ENCODE results near the gene PACRG. TPM values are rescaled to one million over a fixed set of nuclear protein-coding genes. Genes with fewer than 3 reads are reported as not detected.

The PACRG gene
- total RNA-seq, 2 donors from 2014 or later, result 1.7 TPM; not detected in 1

DNA sequence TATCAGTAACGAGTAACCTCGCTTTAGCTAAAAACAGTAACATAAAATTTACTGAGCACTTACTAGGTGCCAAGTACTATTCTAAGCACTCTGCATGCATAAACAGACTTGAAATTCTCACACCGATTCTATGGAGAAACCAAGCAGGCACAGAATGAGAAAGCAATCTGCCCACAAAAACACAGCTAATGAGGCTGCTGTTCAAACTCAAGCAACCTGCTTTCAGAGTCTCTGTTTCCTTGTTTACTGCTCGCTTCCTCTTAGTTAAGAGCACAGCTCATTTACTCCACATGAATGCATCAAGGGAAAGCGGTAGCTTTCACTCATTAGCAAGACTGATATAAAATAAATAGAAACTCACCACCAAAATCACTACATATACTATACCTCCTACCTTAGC lies 37.6 kb upstream of the PACRG start:
- DNase-seq, result no peak
- Histone ChIP-seq H3K9ac (ENCODE audit: low read depth in 2 of 2, low read length in 2 of 2) (no peak overlapping the region), H3K4me3 (no peak overlapping the region), H3K9me3 (no peaks in the 10 kb centered on the region), H3K27ac (no peak overlapping the region), H3K4me1 (no peaks in the 10 kb centered on the region), H3K36me3 (no peaks in the 10 kb centered on the region), H3K27me3 (no peaks in the 10 kb centered on the region)
- intact Hi-C loops (cut with DNase I), result no loop called here
- no peak for TF ChIP-seq CTCF (IDR thresholded peaks at IDR 0.05)

GRCh38 chr6:162697872-162698403 lies 29.8 kb upstream of the PACRG start:
- H3K27me3 ChIP-seq, result no peaks in the 10 kb centered on the region
- intact Hi-C loops (cut with DNase I), result no loop called here
- no peak overlapping the region for H3K4me3 ChIP-seq
- no peak overlapping the region for H3K9ac ChIP-seq (ENCODE audit: low read depth in 2 of 2, low read length in 2 of 2)
- H3K27ac ChIP-seq, result no peak overlapping the region
- H3K9me3 ChIP-seq, result no peaks in the 10 kb centered on the region
- no peaks in the 10 kb centered on the region for H3K4me1 ChIP-seq
- no peak for DNase-seq
- no peak for TF ChIP-seq CTCF (IDR thresholded peaks at IDR 0.05)
- H3K36me3 ChIP-seq, result no peaks in the 10 kb centered on the region

GRCh38 chr6:162698440-162698839 lies 29.3 kb upstream of the PACRG start:
- H3K9me3 ChIP-seq, result no peaks in the 10 kb centered on the region
- intact Hi-C loops (cut with DNase I), result no loop called here
- no peak overlapping the region for H3K27ac ChIP-seq
- no peaks in the 10 kb centered on the region for H3K4me1 ChIP-seq
- no peaks in the 10 kb centered on the region for H3K36me3 ChIP-seq
- no peak overlapping the region for H3K4me3 ChIP-seq
- DNase-seq, result no peak
- TF ChIP-seq CTCF (IDR thresholded peaks at IDR 0.05), result no peak
- H3K27me3 ChIP-seq, result no peaks in the 10 kb centered on the region
- no peak overlapping the region for H3K9ac ChIP-seq (ENCODE audit: low read depth in 2 of 2, low read length in 2 of 2)

- Histone ChIP-seq H3K9ac (ENCODE audit: low read depth in 2 of 2, low read length in 2 of 2) (no peak overlapping the region), H3K27me3 (no peaks in the 10 kb centered on the region), H3K36me3 (no peaks in the 10 kb centered on the region), H3K9me3 (no peaks in the 10 kb centered on the region), H3K4me3 (no peak overlapping the region), H3K4me1 (no peaks in the 10 kb centered on the region), H3K27ac (no peak overlapping the region)
- intact Hi-C loops (cut with DNase I), result no loop called here
- no peak for TF ChIP-seq CTCF (IDR thresholded peaks at IDR 0.05)
- no peak for DNase-seq
Measured at GRCh38 chr6:162699961-162700360, 27.8 kb upstream of the PACRG start.

DNA sequence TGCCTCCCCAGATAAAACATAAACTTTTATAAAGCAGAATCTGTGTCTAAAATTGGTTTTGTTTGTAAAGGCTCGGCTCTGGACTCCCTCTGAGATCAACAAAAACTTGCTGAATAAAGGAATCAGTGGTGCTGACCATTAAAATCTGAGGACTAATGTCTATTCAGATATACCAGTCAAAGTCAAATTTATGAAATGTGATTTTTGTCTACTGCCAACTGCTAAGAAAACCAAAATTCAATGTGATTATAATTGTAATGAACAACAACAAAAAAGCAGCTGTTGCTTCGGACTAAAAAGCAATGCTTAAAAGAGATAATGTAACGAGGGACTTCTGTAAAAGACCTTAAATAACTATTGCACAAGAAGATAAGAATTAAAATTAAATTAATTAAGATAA lies 26.8 kb upstream of the PACRG start:
- no peak overlapping the region for H3K27ac ChIP-seq
- no peak overlapping the region for H3K9ac ChIP-seq (ENCODE audit: low read depth in 2 of 2, low read length in 2 of 2)
- intact Hi-C loops (cut with DNase I), result no loop called here
- H3K27me3 ChIP-seq, result no peaks in the 10 kb centered on the region
- H3K4me1 ChIP-seq, result no peaks in the 10 kb centered on the region
- H3K9me3 ChIP-seq, result no peaks in the 10 kb centered on the region
- no peaks in the 10 kb centered on the region for H3K36me3 ChIP-seq
- no peak for DNase-seq
- H3K4me3 ChIP-seq, result no peak overlapping the region
- TF ChIP-seq CTCF (IDR thresholded peaks at IDR 0.05), result no peak
